GM18502 (cell line): ENCODE results near the gene SUMF2.
A peak's percentile ranks its signal among the peaks of the same experiment; 100 is the strongest.
"Not testable (repeated sequence)": the region's sequence is repeated elsewhere in the genome, so short reads cannot be mapped to it uniquely, and the experiment has no call there.

Source experiments
- ATAC-seq: cut with Tn5 transposase; IDR thresholded peaks from one replicate; pipeline ENCODE4 v1.9.1; 2021; ENCODE audit warnings: mild to moderate bottlenecking; ENCODE audit not compliant: unreplicated experiment, poor library complexity

Gene SUMF2

GRCh38 chr7:56063882-56064625 is at the start of gene SUMF2:
Gene SUMF2 (plus strand): TSS chr7:56064286. CDS start chr7:56064312, 26 bp downstream.
- ATAC-seq: peak; percentile 87

- ATAC-seq: not testable (repeated sequence)
Observed at GRCh38 chr7:56017015-56017414, 47.1 kb upstream of the SUMF2 start.

GRCh38 chr7:56019501-56019900 is 44.6 kb upstream of the SUMF2 start:
- ATAC-seq: no peak

GRCh38 chr7:56023500-56023899 is 40.6 kb upstream of the SUMF2 start:
- no peak for ATAC-seq

GRCh38 chr7:56026538-56026937 is 37.5 kb upstream of the SUMF2 start:
- no peak for ATAC-seq

DNA sequence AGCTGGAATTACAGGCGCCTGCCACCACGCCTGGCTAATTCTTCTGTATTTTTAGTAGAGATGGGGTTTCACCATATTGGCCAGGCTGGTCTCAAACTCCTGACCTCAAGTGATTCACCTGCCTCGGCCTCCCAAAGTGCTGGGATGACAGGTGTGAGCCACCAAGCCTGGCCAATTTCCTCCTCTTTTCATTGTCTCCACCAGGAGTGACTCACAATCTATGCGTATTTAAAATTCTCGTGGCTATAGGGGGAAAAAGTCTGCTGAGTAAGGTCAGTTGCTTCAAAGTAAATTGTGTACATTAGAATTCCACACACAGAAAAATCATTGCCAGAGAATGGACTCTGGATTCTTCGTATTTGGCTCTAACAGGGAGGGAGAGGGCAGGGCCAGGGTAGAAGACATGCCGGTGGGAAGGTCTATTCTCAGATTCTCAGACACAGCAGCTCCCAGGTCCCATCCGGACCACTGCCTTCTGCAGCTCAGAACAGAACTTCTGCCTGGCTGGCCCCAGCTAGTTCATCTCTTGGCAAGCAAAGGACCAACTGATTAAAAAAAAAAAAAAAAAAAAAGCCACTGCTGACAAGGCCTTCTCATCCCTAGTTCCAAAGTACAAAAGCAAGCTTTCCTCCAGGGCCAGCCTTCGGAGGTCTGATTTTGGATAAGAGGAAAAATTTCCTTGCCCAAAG is 35.0 kb upstream of the SUMF2 start:
- ATAC-seq: no peak

DNA sequence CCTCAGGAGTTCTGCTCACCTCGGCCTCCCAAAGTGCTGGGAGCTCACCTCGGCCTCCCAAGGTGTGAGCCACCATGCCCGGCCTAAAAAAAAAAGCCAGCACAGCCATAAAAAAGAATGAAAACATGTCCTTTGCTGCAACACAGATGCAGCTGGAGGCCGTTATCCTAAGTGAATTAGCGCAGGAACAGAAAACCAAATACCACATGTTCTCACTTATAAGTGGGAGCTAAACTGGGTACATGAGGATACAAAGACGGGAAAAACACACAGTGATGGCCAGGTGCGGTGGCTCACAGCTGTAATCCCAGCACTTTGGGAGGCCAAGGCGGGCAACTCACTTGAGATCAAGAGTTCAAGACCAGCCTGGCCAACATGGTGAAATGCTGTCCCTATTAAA is 33.7 kb upstream of the SUMF2 start:
- no peak for ATAC-seq

DNA sequence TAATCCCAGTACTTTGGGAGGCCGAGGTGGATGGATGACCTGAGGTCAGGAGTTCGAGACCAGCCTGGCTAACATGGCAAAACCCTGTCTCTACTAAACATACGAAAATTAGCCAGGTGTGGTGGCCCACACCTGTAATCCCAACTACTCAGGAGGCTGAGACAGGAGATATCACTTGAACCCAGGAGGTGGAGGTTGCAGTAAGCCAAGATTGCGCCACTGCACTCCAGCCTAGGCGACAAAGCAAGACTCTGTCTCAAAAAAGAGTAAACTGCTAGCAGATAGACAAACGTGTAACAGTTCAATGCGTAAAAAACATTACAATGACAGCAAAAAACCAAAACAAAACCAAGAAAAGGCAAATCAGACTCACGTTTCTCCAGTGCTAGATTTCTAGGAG is 32.5 kb upstream of the SUMF2 start:
- ATAC-seq: not testable (repeated sequence)

GRCh38 chr7:56032578-56032977 is 31.5 kb upstream of the SUMF2 start:
- not testable (repeated sequence) for ATAC-seq

DNA sequence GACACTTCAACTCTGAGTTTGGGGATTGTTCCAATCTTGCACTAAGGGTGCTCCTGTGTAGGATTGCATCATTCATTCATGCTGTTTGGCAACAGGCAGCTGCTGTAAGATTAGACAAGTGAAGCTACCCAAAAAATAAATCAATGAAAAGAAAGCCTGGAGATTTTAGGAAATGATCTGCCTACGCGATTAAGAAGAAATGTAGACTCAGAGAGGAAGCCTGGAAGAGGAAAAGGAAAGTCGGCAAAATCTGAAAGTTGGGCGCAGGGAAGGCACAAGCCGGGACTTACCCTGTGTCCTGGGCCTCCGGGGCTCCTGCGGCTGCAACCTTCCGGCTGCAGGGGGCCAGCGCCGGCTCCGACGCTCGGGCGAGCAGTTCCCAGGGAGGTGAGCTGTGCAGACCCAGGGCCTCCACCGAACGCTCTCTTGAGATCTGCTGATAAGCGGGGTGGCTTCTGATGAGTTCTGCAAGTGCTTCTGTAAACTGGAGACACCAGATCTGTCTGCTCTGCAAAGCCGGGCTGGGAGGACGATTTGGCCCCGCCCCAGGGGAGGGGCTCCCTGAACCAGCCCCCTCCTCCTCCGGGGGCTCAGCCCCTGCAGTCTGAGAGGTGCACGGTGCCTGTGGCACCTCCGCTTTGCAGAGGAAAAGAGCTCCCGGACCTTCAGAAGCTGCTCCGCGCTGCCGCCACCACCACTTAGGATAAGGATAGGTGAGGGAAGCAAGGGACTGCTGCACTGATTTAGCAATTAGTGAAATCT is 30.2 kb upstream of the SUMF2 start:
- ATAC-seq: peak; percentile 99

- ATAC-seq: no peak
Observed at GRCh38 chr7:56040730-56041129, 23.4 kb upstream of the SUMF2 start.

DNA sequence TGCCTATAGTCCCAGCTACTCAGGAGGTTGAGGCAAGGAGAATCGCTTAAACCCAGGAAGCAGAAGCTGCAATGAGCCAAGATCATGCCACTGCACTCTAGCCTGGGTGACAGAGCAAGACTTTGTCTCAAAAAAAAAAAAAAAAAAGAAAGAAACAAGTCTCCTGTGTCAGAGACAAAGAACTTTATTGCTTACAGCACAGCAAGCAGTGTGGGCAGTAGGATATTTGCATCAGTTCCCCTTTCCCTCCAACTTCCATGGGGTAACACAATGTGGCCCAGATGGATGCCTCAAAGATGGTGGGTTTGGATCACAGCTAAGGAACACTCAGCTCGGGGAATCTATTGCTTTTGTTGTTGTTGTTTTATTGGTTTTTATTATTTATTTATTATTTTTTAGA is 18.3 kb upstream of the SUMF2 start:
- not testable (repeated sequence) for ATAC-seq

DNA sequence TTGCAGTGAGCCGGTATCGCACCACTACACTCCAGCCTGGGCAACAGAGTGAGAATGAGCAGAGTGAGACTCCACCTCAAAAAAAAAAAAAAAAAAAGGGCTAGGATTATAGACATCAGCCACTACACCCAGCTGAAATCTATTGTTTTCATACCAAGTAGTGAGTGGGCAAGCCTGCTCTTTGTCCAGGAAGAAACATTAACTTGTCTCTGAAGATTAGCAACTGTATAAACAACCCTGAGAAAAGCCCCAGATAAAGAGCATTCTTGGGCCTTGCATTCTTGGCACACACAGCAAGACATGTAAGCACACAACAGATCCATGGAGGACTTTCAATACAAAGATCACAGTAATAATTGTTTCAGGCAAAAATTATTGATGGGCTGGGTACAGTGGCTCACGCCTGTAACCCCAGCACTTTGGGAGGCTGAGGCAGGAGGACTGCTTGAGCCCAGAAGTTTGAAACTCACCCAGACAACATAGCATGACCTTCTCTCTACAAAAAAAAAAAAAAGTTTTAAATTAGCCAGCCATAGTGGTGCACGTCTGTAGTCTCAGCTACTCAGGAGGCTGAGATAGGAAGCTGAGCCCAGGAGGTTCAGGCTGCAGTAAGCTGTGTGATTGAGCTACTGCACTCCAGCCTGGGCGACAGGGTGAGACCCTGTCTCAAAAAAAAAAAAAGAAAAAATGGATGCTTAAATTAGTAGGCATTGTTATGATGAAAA is 17.2 kb upstream of the SUMF2 start:
- ATAC-seq: no peak

DNA sequence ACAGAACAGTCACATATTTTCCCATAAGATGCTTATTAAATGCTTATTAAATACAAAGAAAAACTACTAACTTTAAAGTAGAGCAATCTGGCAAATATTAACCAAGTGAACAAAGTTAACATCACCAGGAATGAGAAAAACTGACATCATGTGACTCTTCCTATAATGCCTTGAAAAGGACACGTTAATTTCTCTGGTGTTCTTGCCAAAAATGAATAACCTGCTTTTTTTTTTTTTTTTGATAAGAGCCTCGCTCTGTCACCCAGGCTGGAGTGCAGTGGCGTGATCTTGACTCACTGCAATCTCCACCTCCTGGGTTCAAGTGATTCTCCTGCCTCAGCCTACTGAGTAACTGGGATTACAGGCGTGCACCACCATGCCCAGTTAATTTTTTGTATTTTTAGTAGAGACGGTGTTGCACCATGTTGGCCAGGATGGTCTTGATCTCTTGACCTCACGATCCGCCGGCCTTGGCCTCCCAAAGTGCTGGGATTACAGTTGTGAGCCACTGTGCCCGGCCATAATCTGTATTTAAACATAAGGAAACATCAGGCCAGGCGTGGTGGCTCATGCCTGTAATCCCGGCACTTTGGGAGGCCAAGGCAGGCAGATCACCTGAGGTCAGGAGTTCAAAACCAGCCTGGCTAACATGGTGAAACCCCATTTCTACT is 16.5 kb upstream of the SUMF2 start:
- not testable (repeated sequence) for ATAC-seq

- no peak for ATAC-seq
Observed at GRCh38 chr7:56048245-56048644, 15.8 kb upstream of the SUMF2 start.

- not testable (repeated sequence) for ATAC-seq
Observed at GRCh38 chr7:56048763-56049162, 15.3 kb upstream of the SUMF2 start.

DNA sequence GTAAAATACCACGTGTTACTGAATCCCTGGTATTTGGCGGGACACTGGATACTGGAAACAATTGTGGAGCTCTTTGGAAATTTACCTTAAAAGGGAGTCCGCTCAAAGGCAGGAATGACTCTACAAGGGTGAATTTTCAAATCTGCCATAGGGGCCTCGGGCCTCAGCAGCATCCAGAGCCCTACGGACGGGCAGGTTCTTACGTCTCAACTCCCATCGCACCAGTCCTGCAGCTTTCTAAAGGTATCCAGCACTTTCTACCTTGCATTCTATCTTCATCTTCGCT is 13.1 kb upstream of the SUMF2 start:
- no peak for ATAC-seq

GRCh38 chr7:56051339-56052191 is 12.5 kb upstream of the SUMF2 start, which contains the start of the genes CCT6A and PSPH:
Gene CCT6A (plus strand): TSS chr7:56051765. CDS start chr7:56051849, 84 bp downstream.
Gene PSPH (minus strand): TSS chr7:56051444. CDS start chr7:56021212, 30,232 bp downstream.
- peak; percentile 95 for ATAC-seq

- ATAC-seq: no peak
Observed at GRCh38 chr7:56053379-56053778, 10.7 kb upstream of the SUMF2 start.
